ENCODE results near the gene POLR1H. TPM values are rescaled to one million over a fixed set of nuclear protein-coding genes. Genes with fewer than 3 reads are reported as not detected.

The POLR1H gene
- total RNA-seq, 1 donor from 2014 or later: 16.8 TPM

DNA sequence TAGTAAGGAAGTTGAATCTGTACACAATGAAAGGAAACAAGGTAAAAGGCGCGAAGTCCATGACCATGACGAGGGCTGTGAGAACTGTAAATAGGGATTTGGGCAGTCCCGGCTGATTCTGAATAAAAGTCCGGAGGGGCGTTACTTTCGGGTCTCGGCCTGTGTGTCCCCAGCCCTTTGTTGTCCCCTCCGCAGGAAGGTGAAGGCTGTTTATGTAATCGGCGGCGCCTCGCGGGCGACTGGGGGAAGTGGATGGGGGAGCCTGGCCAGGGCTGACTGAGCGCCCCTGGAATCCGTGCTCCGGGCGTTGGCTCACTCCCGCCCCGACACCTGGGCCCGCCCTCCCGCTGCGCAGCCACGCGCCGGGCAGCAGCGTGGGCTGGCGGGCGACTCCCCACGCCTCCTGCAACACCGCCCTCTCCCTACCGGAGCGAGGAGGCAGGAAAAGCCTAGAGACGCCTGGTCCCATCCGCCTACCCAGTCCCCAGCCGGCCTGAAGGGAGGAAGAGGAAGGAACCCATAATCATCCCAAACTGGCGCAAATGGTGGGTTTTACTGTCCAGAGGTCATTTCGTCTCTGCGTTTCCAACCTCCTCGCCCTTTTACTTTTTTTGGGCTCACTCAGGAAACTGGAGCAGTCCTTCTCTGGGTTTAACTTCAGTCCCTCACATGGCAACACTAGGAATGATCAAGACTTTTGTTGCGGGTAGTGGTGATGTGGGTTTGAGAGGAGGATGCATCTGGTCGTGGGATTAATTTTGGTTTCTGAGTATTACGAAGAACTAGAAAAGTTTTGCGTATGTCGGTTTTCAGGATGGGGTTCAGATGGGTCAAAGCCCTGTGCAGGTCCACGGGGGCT lies 39.7 kb downstream of the POLR1H start:
- Histone ChIP-seq H2AFZ (ENCODE audit: low read depth, low read length) (peak overlapping the region; percentile 15), H3K9me3 (ENCODE audit: insufficient read depth, low read depth, low read length) (peaks cover 3% of the 10 kb centered on the region), H3K27ac (ENCODE audit: low read depth, low read length) (no peak overlapping the region), H3K4me2 (ENCODE audit: low read length) (peak overlapping the region; percentile 87), H3K79me2 (ENCODE audit: insufficient read depth, low read length) (no peaks in the 10 kb centered on the region), H3K9ac (ENCODE audit: low read length) (no peak overlapping the region), H4K20me1 (ENCODE audit: insufficient read depth, low read length) (no peaks in the 10 kb centered on the region), H3K4me1 (ENCODE audit: insufficient read depth, low read length) (peaks cover 13% of the 10 kb centered on the region), H3K4me3 (ENCODE audit: insufficient read depth, low read depth, low read length) (peak overlapping the region; percentile 46), H3K36me3 (ENCODE audit: insufficient read depth, low read length) (no peaks in the 10 kb centered on the region), H3K27me3 (ENCODE audit: insufficient read depth, low read length) (peaks cover 67% of the 10 kb centered on the region)
- DNase-seq (ENCODE audit: low read depth) (no peak), FAIRE-seq (no peak)
- Mint-ChIP-seq H3K27ac (ENCODE audit: unreplicated experiment) (peak overlapping the region; percentile 15), H3K9me3 (ENCODE audit: unreplicated experiment) (no peaks in the 10 kb centered on the region), H3K4me1 (ENCODE audit: low read depth, unreplicated experiment) (peaks cover 7% of the 10 kb centered on the region), H3K27me3 (ENCODE audit: low read depth, unreplicated experiment) (peaks cover 69% of the 10 kb centered on the region), H3K4me3 (ENCODE audit: unreplicated experiment) (peak overlapping the region; percentile 79), H3K36me3 (ENCODE audit: low read depth, unreplicated experiment) (no peaks in the 10 kb centered on the region)
- TF ChIP-seq, protein P1, sequence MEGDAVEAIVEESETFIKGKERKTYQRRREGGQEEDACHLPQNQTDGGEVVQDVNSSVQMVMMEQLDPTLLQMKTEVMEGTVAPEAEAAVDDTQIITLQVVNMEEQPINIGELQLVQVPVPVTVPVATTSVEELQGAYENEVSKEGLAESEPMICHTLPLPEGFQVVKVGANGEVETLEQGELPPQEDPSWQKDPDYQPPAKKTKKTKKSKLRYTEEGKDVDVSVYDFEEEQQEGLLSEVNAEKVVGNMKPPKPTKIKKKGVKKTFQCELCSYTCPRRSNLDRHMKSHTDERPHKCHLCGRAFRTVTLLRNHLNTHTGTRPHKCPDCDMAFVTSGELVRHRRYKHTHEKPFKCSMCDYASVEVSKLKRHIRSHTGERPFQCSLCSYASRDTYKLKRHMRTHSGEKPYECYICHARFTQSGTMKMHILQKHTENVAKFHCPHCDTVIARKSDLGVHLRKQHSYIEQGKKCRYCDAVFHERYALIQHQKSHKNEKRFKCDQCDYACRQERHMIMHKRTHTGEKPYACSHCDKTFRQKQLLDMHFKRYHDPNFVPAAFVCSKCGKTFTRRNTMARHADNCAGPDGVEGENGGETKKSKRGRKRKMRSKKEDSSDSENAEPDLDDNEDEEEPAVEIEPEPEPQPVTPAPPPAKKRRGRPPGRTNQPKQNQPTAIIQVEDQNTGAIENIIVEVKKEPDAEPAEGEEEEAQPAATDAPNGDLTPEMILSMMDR (IDR thresholded peaks at IDR 0.05; ENCODE audit: insufficient read depth, low read depth, low read length): no peak
- peak; percentile 65 for TF ChIP-seq EZH2 (IDR thresholded peaks at IDR 0.05; ENCODE audit: insufficient read depth, low read length)

DNA sequence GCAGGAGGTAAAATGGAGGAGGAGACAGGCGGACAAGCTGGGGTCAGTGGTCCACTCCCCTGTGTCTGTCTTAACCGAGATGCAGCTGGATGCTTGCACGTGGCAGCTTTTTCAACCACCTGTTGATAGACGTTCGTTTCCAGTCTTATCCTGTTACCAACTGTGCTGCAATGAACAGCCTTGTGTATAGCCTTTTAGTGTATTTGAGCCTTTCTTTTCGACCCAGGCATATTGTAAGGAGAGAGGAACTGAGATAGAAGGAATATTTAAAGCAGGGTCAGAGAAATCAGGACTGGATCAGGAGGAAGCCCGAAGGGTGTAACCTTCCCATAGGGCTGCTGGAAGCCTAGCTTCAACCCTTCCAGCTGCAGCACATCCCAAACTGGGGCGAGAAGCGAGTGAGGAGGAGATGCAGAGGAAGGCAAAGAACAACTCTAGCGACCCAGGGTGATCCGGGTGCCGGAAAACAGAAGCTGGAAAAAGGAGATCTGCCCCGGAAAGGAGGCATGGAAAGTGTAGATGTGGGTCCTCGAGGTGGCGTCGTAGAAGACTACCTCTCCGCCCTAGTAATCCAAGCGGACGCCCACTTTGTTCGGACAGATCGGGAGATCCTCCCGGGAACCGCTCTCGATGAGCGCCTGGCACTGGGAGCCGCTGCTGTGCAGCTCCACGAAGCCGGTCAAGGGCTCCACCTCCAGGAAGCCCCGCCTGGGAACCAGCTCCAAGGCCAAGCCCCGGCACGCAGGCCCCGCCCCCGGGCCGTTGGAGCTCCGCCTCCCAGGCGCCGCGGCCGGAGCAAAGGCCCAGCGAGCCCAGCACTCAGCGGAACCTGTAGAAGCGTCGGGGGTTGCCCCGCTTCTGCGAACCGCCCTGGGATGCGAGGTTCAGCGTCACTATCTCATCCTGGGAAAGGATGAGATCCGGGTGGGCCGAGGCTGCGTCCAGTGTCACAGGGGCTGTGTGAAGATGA lies 40.7 kb downstream of the POLR1H start:
- H3K27ac ChIP-seq (ENCODE audit: low read depth, low read length): no peak overlapping the region
- H3K9ac ChIP-seq (ENCODE audit: low read length): peak overlapping the region; percentile 32
- peaks cover 63% of the 10 kb centered on the region for H3K27me3 ChIP-seq (ENCODE audit: insufficient read depth, low read length)
- H3K4me2 ChIP-seq (ENCODE audit: low read length): peak overlapping the region; percentile 87
- peaks cover 13% of the 10 kb centered on the region for H3K4me1 ChIP-seq (ENCODE audit: insufficient read depth, low read length)
- H3K4me3 ChIP-seq (ENCODE audit: insufficient read depth, low read depth, low read length): peak overlapping the region; percentile 46
- Mint-ChIP-seq H3K27ac (ENCODE audit: unreplicated experiment) (no peak overlapping the region), H3K4me1 (ENCODE audit: low read depth, unreplicated experiment) (peaks cover 7% of the 10 kb centered on the region), H3K4me3 (ENCODE audit: unreplicated experiment) (peak overlapping the region; percentile 79), H3K27me3 (ENCODE audit: low read depth, unreplicated experiment) (peaks cover 70% of the 10 kb centered on the region), H3K9me3 (ENCODE audit: unreplicated experiment) (no peaks in the 10 kb centered on the region), H3K36me3 (ENCODE audit: low read depth, unreplicated experiment) (no peaks in the 10 kb centered on the region)
- DNase-seq (ENCODE audit: low read depth) (peak; percentile 56), FAIRE-seq (no peak)
- TF ChIP-seq EZH2 (IDR thresholded peaks at IDR 0.05; ENCODE audit: insufficient read depth, low read length): no peak
- TF ChIP-seq, protein P1 (IDR thresholded peaks at IDR 0.05; ENCODE audit: insufficient read depth, low read depth, low read length): no peak
- H3K79me2 ChIP-seq (ENCODE audit: insufficient read depth, low read length): no peaks in the 10 kb centered on the region
- peaks cover 3% of the 10 kb centered on the region for H3K9me3 ChIP-seq (ENCODE audit: insufficient read depth, low read depth, low read length)
- peak overlapping the region; percentile 87 for H2AFZ ChIP-seq (ENCODE audit: low read depth, low read length)
- H3K36me3 ChIP-seq (ENCODE audit: insufficient read depth, low read length): no peaks in the 10 kb centered on the region
- H4K20me1 ChIP-seq (ENCODE audit: insufficient read depth, low read length): no peaks in the 10 kb centered on the region

Measured in astrocyte (in vitro differentiated cells and primary cell).